ENCODE results near the gene ZNF611.
"Not testable (repeated sequence)": the region's sequence is repeated elsewhere in the genome, so short reads cannot be mapped to it uniquely, and the experiment has no call there.

Gene ZNF611

GRCh38 chr19:52685811-52686210 is 49.0 kb downstream of the ZNF611 start:
- DNase-seq (ENCODE audit: low read depth in 1 of 2, low spot score in 1 of 2): no peak

GRCh38 chr19:52681216-52681615 is 53.6 kb downstream of the ZNF611 start:
- DNase-seq (ENCODE audit: low read depth in 1 of 2, low spot score in 1 of 2): not testable (repeated sequence)

GRCh38 chr19:52679598-52679997 is 55.2 kb downstream of the ZNF611 start:
- no peak for DNase-seq (ENCODE audit: low read depth in 1 of 2, low spot score in 1 of 2)

GRCh38 chr19:52675239-52675638 is 59.6 kb downstream of the ZNF611 start:
- not testable (repeated sequence) for DNase-seq (ENCODE audit: low read depth in 1 of 2, low spot score in 1 of 2)

GRCh38 chr19:52673014-52673413 is 61.8 kb downstream of the ZNF611 start:
- DNase-seq (ENCODE audit: low read depth in 1 of 2, low spot score in 1 of 2): no peak

GRCh38 chr19:52670046-52670445 is 64.8 kb downstream of the ZNF611 start:
- no peak for DNase-seq (ENCODE audit: low read depth in 1 of 2, low spot score in 1 of 2)

GRCh38 chr19:52669586-52669985 is 65.3 kb downstream of the ZNF611 start:
- DNase-seq (ENCODE audit: low read depth in 1 of 2, low spot score in 1 of 2): no peak

GRCh38 chr19:52667972-52668371 is 66.9 kb downstream of the ZNF611 start:
- no peak for DNase-seq (ENCODE audit: low read depth in 1 of 2, low spot score in 1 of 2)

- no peak for DNase-seq (ENCODE audit: low read depth in 1 of 2, low spot score in 1 of 2)
These were observed 68.3 kb downstream of the ZNF611 start for GRCh38 chr19:52666506-52666905.

GRCh38 chr19:52665529-52665928 is 69.3 kb downstream of the ZNF611 start:
- DNase-seq (ENCODE audit: low read depth in 1 of 2, low spot score in 1 of 2): no peak

- DNase-seq (ENCODE audit: low read depth in 1 of 2, low spot score in 1 of 2): no peak
These were observed 69.8 kb downstream of the ZNF611 start for GRCh38 chr19:52665027-52665426.

- no peak for DNase-seq (ENCODE audit: low read depth in 1 of 2, low spot score in 1 of 2)
These were observed 70.4 kb downstream of the ZNF611 start for GRCh38 chr19:52664461-52664860.

GRCh38 chr19:52662631-52663030 is 72.2 kb downstream of the ZNF611 start:
- DNase-seq (ENCODE audit: low read depth in 1 of 2, low spot score in 1 of 2): no peak

GRCh38 chr19:52660981-52661380 is 73.9 kb downstream of the ZNF611 start:
- DNase-seq (ENCODE audit: low read depth in 1 of 2, low spot score in 1 of 2): no peak

GRCh38 chr19:52659013-52659412 is 75.8 kb downstream of the ZNF611 start:
- DNase-seq (ENCODE audit: low read depth in 1 of 2, low spot score in 1 of 2): no peak

- DNase-seq (ENCODE audit: low read depth in 1 of 2, low spot score in 1 of 2): no peak
These were observed 76.2 kb downstream of the ZNF611 start for GRCh38 chr19:52658595-52658994.

GRCh38 chr19:52653161-52653560 is 81.7 kb downstream of the ZNF611 start:
- no peak for DNase-seq (ENCODE audit: low read depth in 1 of 2, low spot score in 1 of 2)

All from stimulated activated CD4-positive, alpha-beta T cell treated with anti-CD3 and anti-CD28 coated beads, Interleukin-15, amount 100 ng/mL, for 1 hour (primary cell).